ENCODE measurements around the gene GDF2.

The GDF2 gene

DNA sequence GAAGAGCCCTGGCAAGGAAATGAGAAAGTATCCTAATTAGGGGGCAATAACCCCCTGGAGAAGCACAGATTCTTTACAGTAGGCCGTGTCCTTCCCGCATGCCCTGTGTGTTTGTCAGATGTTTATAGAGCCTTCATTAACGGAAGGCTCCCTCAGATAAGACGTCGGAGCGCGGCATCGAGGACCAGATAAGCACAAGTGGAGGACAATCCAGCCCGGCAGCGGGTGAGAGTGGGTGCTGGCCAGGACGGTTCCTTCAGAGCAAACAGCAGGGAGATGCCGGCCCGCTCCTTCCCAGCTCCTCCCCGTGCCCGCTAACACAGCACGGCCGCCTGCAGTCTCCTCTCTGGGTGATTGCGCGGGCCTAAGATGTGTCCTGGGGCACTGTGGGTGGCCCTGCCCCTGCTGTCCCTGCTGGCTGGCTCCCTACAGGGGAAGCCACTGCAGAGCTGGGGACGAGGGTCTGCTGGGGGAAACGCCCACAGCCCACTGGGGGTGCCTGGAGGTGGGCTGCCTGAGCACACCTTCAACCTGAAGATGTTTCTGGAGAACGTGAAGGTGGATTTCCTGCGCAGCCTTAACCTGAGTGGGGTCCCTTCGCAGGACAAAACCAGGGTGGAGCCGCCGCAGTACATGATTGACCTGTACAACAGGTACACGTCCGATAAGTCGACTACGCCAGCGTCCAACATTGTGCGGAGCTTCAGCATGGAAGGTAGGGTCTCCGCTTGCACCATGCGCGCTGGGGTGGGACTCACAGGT lies at the start of gene GDF2:
TSS of gene GDF2 (plus strand) at position 155 of the 762 bp plus-strand sequence. CDS start at position 370, 215 bp downstream.
- no peak for TF ChIP-seq GATA2 (IDR thresholded peaks at IDR 0.05; ENCODE audit: low read depth, low read length)
- TF ChIP-seq GATA3 (IDR thresholded peaks at IDR 0.05; ENCODE audit: low read depth, low read length): no peak

DNA sequence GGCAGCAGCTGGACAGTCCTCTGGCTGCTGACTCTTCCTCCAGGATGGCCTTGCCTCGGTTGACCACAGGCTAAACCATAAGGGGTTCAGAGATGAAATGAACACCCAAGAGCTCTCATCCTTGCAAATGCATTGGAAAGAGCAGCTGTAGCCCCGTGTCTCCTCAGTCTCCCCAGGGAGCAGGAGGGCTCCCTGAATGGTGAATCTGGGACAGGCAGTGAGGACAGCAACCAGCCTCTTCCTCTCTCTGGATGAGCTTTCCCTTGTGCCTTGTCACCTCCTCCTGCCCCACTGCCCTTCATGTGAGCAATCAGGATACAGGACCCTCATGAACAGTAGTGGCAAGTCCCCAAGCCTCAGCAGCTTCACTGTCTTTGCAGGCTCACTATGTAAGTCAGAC lies 46.2 kb upstream of the GDF2 start:
- TF ChIP-seq GATA2 (IDR thresholded peaks at IDR 0.05; ENCODE audit: low read depth, low read length) (no peak), GATA3 (IDR thresholded peaks at IDR 0.05; ENCODE audit: low read depth, low read length) (no peak)

DNA sequence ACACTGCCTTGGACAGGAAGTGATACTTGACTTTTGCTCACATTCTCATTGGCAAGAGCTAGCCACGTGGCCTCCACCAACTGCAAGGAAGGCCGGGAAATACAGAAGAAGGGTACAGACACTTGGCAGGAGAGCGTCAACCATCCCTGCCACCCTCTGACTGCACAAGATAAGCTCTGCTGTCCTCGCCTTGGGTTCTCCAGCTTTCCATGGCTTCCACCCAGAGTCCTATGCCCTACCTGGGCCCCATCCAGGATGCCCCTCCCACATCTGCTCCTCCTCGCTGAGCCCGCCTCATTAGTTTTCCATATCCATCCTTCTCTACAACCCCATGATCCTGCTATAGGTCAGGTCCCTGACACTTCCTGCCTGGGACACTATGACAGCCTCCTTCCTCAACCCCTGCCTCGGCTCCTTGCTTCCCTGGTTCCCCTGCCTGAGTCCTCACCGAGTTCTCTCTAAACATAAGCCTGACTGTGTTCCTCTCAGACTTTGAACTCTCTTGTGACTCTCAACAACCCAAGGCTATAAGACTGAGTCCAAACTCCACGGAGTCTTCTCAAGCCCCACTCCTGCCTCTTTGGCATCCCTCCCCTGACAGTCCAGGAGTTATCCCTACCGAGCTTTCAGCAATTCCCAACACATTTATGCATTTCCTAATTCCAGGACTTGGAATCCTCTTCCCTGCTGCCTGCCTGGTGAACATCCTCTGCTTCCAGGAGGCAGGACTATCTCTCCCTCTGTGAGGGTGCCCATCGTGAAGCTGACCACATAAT lies 45.5 kb upstream of the GDF2 start:
- no peak for TF ChIP-seq GATA2 (IDR thresholded peaks at IDR 0.05; ENCODE audit: low read depth, low read length)
- no peak for TF ChIP-seq GATA3 (IDR thresholded peaks at IDR 0.05; ENCODE audit: low read depth, low read length)

DNA sequence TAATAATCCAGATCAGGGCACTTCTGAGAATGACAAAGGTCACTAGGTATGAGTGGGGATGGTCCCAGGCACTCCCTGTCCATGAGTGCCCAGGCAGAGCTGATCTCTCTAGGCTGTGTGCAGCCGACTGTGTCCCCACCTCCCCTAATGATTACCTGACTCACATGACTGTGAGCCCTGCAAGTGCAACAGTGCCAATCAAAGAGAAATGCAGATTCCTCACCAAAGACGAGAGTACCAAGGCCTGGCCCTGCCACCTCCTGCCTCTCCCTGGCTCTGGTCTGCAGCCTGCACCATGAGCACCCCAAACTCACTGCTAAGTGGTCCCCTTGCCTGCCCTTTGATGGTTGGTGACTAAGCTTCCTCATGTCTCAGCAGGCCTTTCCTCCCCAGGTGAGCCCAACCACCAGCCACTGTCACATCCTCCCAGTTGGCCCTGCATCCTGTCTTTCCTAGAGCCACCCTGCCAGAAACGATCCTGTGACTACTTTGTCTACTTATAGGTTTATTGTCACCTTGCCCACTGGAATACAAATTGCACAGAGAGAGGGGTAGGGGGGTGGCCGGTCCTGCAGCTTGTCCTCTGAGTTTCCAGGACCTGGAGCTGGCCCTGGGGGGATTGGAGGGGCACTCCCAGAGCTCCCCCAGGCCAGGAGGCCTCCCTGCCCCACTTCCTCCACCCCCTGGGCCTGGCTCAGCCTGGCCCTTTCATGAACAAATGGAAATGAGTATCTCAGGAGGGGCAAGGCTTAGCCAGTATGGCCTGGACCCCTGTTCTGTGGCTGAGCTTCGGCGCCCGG lies 44.7 kb upstream of the GDF2 start:
- no peak for TF ChIP-seq GATA2 (IDR thresholded peaks at IDR 0.05; ENCODE audit: low read depth, low read length)
- TF ChIP-seq GATA3 (IDR thresholded peaks at IDR 0.05; ENCODE audit: low read depth, low read length): no peak

DNA sequence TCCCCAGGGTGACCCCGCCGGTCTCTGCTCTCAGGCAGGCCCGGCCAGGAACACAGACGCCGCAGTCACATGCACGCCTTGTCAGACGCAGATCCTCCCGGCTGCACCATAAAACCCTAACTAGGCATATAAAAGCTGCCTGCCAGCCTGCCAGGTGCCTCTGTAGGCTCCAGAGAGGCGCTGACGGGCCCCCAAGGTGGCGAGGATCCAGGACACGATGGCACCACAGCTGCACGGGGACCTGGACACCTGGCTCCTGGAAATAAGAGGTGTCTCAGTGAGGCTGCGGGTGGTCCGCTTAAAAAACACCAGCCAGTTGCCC lies 44.1 kb upstream of the GDF2 start:
- TF ChIP-seq GATA2 (IDR thresholded peaks at IDR 0.05; ENCODE audit: low read depth, low read length) (no peak), GATA3 (IDR thresholded peaks at IDR 0.05; ENCODE audit: low read depth, low read length) (no peak)

DNA sequence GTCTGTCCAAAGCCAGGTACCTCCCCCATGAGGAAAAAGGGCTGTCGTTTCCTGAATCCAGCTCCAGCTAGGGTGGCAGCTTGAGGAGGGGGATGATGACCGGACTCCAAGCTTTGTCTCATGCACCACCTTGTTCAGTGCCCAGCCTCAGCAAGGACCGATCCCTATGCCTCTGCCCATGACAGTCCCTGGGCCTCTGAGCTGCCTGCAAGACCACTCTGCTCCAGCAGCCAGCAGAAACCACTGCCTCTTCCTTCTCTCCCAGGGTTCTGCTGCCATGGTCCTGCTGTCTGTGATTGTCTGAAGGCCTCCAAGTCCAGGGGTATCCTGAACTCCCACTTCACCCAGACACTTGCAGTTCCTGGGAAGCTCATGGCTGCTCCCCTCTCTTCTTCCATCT lies 43.5 kb upstream of the GDF2 start:
- no peak for TF ChIP-seq GATA3 (IDR thresholded peaks at IDR 0.05; ENCODE audit: low read depth, low read length)

DNA sequence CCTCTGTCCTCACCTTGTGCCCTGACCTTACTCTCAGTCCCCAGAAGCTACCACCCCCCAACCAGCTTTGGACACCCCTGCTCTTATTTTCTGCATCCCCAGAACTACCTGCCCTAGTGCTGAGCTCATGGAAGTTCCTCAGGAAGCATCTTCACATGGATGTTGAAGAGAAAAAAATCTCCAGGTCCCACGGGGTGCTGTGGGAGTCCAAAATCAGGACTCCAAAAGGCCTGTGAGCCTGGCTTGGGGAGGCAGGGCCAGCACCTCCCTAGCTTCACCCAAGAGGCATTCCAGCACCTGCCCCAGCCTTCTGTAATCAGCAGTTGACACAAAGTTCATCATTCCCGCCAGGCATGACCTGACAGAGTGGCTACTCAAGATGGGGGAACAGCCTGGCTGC lies 43.0 kb upstream of the GDF2 start:
- no peak for TF ChIP-seq GATA3 (IDR thresholded peaks at IDR 0.05; ENCODE audit: low read depth, low read length)
- no peak for TF ChIP-seq GATA2 (IDR thresholded peaks at IDR 0.05; ENCODE audit: low read depth, low read length)

DNA sequence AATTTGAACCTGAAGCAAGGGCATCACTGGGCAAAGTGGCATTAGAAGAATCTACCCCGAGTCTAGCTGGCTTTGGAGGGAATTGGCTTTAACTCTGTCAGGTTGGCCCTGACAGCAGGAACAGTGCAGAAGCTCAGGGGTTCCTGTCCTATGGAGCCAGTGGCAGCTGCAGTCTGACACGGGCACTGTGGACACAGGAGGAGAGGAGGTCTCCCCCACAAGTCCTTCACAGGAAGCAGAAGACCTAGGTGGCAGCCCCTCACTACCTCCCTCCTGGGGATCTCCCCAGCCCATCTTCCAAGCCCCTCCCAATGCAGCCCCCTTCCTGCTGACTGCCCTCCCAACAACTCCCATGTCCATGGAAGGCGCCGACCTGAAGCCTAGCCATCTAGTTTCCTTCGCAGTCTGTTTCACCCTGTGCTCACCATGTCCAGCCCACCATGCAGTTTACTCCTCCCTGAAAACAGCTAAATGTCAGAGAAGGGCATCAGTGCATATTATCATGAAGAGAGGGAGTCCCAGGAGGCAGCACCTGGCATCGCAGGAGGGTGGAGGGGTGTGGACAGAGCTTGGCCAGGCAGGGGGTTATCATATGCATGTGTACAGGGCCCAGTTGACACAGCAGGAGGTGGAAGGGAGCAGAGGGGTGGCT lies 40.1 kb upstream of the GDF2 start:
- TF ChIP-seq GATA3 (IDR thresholded peaks at IDR 0.05; ENCODE audit: low read depth, low read length) (no peak), GATA2 (IDR thresholded peaks at IDR 0.05; ENCODE audit: low read depth, low read length) (no peak)

DNA sequence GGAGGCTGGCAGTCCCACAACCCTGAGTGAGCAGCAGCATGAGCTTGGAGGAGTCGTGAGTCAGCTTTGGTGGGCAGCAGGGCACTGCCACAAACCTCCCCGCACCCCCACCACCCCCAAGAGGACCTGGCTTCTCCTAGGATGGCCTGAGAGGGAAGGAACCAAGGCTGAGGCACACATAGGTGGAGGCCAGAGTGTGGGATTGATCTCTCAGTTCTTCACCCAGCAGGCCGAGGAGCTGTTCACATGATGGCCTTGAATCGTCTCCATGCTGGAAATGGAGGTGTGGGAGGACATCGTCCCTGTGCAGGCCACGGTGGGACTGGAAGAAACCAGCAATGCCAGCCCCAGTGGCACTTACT lies 39.6 kb upstream of the GDF2 start:
- TF ChIP-seq GATA3 (IDR thresholded peaks at IDR 0.05; ENCODE audit: low read depth, low read length) (no peak), GATA2 (IDR thresholded peaks at IDR 0.05; ENCODE audit: low read depth, low read length) (no peak)

DNA sequence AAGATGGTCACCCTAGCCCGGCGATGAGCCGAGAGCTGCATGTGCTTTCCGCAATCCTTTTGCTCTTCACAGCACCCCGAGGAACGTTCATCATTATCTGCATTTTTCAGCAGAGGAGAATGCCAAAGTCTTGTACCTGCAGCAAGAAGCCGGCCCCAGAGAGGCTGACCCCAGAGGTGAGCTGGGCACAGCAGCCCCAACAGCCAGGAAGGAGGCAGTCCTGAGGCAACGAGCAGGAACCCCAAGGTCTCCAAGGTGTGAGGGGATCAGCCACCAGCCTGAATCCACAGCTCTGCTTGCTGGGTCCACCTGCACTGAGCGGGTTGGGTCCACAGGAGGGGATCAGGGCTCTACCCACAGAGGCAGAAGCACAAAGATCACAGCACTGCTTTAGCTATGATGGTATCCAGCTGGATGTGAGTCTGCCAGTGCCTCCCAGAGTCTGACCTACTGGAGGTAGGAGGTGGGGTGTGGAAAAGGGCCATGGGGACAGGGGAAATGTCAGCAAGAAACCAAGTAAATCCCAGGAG lies 39.1 kb upstream of the GDF2 start:
- TF ChIP-seq GATA2 (IDR thresholded peaks at IDR 0.05; ENCODE audit: low read depth, low read length) (no peak), GATA3 (IDR thresholded peaks at IDR 0.05; ENCODE audit: low read depth, low read length) (no peak)

DNA sequence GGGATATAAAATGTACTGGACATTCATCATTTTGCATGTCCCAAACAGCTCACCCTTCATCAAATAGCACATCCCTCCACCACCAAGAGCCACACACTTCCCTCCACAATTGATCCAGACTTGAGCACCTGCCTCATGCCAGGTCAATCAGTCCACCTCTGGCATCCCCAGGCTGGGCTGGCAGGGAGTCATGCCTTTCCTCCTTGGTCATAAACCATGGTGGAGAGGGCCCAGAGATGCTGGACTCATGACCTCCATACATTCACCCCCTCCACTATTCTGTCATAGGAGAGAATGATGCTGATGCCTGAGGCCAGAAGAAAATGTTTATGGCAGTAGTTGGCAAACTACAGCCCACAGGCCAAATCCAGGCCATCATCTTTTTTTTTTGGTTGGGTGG lies 38.4 kb upstream of the GDF2 start:
- no peak for TF ChIP-seq GATA2 (IDR thresholded peaks at IDR 0.05; ENCODE audit: low read depth, low read length)
- no peak for TF ChIP-seq GATA3 (IDR thresholded peaks at IDR 0.05; ENCODE audit: low read depth, low read length)

DNA sequence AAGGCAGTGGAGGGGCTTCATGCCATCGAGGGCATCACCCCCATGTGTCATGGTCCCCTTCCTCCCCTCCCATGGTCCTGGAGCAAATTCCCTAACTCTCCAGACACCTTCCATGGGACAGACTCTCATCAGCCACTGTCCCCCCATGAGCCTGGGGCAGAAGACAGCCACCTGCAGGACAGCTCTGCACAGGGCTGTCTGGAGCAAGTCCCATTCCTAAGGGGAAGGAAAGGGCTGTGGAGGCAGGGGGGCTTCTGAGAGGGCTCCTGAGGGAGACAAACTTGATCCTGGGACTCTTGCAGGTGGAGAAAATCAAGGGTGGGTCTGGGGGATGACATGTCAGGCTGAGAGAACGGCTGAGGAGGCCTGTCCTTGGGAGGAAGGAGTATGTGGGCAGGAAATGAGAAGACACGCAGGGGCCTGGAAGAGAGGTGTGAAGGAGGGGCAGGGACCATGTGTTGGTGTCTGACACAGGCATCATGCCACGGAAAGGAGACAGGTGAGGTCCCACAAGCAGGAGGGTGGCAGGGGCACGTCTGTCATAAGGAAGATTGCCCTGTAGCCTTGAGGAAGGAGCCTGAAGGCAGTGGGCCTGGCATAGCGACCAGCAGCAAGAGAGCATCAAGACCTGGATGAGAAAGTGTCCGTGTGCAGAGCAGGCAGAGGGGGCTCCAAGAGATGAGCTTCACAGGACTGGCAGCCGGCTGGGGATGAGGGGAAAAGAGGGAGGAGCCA lies 36.7 kb upstream of the GDF2 start:
- TF ChIP-seq GATA2 (IDR thresholded peaks at IDR 0.05; ENCODE audit: low read depth, low read length): no peak
- no peak for TF ChIP-seq GATA3 (IDR thresholded peaks at IDR 0.05; ENCODE audit: low read depth, low read length)

DNA sequence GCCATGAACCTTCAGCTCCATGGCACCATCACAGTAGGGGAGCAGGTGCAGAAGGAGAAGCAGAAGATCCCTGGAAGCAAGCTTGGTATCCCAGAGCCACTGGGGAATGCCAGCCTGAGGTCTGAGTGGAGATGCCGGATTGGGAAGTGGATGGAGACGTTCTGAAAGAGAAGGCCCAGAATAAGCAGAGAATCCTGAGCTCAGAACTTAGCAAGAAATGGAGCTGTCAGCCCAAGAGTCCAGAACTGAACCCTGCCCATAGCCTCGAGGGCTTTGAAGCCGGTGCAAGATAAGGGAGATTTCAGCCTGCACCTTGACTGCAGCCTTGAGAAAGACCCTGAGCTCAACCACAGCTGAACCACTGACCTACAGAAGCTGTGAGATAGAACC lies 36.1 kb upstream of the GDF2 start:
- TF ChIP-seq GATA2 (IDR thresholded peaks at IDR 0.05; ENCODE audit: low read depth, low read length) (no peak), GATA3 (IDR thresholded peaks at IDR 0.05; ENCODE audit: low read depth, low read length) (no peak)

Measured in SH-SY5Y (cell line).